ENCODE measurements around the gene DOK5.

The DOK5 gene

DNA sequence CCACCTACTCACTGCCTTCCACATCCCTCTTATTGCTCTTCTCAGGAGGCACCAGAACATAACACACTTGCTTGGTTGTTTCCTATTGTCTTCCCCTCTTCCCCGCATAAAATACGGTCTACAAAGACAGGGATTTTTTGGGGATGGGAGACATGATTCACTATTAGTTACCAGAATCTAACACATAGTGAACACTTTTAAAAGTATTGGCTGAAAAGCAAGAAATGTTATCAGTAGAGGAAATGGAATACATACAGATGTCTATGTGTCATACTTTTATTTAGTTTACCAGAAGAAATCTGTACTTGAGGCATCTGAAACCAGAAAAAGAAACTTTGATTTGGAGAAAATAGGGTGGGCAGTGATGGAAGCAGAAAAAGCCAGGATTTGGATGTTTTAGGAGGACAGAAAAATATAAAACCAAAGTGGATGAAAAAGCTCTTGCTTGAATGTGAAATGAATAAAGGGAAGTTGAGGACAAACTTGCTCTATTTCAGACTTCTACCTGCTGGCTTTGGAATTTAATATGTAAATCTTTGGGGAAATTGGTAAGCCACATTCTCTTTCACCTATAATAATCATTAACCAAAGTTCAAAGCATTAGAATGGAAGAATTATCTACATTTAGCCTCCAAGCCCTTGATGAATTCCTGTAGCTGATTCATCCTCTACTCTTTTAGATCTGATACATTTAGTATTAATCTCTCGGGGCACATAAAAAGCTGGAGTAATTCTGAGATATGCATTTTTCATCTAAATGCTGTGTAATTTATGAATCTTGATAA is 82.6 kb downstream of the DOK5 start:
- no peak for DNase-seq (ENCODE audit: low read depth in 2 of 2)

DNA sequence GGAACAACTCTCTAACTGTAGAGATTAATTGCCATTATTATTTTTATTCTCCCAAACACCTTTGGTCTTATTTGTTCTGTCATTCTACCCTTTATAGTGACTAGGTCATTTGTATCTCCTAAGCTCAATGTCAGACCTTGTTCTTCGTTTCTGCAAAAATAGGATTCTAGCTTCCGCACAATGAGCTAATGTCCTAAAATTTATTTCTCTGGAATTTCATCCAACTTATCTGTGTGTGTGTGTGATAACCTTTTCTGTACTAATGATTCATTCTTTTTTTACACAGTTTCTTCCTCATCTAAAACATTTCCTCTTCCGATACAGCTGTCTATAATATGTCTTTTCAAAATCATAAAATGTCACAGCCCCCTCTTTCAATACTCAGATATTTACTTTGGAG is 84.5 kb downstream of the DOK5 start:
- DNase-seq (ENCODE audit: low read depth in 2 of 2) = no peak

DNA sequence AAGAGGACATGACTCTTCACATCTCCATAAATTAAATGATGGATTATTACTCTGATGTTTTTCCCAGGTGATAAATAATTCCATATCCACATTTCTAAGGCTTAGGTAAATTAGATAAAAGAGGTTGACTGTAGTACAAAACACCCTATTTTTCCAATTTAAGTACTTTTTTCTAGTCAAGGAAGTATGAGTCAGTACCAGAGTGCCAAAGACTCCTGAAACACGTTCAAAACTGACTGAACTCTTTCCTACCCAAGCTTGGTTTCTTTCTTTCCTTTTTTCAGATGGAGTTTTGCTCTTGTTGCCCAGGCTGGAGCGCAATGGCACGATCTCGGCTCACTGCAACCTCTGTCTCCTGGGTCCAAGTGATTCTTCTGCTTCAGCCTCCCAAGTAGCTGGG is 85.0 kb downstream of the DOK5 start:
- no peak for DNase-seq (ENCODE audit: low read depth in 2 of 2)

DNA sequence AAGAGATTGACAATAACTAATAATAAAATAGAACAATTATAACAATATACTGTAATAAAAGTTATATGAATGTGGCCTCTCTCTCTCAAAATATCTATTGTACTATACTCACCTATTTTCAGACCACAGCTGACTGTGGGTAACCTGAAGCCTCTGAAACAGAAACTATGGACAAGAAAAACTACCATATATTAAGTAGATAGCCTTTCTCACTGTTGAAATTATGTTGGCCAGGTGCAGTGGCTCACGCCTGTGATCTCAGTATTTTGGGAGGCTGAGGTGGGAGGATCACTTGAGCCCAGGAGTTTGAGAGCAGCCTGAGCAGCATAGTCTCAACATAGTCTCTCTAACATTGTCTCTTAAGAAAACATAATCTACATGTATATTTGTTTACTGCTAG is 89.9 kb downstream of the DOK5 start:
- DNase-seq (ENCODE audit: low read depth in 2 of 2) = no peak

DNA sequence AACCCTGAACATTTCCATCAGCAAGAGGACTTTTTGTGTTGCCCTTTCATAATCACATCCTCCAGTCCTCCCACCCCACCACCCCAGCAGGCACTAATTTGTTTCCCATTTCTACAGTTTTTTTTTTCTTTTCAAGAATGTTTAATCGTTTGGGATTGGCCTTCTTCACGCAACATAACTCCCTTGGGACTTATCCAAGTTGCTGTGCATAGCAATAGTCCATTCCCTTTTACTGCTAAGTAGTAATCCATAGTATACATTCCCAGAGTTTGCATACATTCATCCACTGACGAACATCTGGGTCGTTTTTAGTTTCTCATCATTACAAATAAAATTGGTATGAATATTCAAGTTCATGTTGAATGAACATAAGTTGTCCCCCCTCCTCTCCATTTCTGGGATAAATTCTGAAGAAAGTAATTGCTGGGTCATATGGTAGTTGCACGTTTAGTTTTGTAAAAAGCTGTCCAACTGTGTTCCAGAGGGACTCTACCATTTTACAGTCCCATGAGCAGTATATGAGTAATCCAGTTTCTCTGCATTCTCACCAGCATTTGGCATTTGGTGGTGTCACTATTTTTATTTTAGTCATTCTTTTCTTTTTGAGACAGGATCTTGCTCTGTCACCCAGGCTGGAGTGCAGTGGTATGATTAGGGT is 90.8 kb downstream of the DOK5 start:
- DNase-seq (ENCODE audit: low read depth in 2 of 2) = no peak

DNA sequence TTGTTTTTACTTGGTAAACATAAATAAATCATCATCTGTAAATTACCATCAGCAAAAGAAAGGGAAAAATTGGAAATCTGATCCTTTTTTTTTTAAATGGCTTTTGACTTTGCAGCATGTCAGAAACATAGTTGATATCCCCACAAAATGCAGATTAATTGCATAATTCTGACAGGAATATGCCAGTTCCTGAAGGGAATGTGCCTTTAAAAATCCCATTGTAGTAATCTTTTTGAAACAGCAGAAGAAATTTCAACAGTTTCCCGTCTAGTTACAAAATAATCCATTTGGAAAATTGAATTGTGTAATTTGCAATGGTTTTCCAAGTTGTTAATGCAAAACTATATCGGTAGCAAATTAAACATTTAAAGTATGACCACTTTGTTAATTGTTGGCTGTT is 95.2 kb downstream of the DOK5 start:
- DNase-seq (ENCODE audit: low read depth in 2 of 2) = no peak

DNA sequence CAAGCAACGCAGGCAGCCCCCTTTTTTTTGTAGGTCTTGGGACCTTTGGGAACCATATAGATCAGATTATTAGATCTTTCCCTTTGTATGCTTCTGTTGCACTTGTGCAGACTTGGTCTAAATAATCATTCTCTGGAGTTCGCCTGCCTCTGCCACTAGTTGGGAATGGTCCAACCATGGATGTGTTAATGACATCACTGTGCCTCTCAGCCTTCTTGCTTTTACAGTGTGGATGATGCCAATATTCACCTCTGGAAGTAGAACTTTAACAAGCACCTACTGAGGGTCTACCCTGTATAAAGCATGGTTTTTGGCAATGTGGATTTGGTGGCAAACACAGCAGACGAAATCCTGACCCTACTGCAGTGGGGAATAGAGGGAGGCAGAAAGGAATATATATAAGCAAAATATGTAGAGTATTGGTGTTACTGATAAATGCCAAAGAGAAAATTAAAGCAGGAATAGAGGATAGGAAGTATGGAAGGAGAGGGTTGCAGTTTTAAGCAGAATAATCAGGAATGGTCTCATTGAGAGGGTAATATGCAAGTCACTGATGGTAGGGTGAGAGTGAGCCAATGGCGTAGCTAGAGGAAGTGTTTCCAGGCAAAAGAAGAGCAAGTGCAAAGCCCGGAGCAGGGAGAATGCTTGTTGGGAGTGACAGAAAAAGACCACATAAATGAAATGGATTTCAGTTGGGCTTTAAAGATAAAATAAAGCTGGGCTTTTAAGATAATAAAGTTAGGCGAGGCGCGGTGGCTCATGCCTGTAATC is 97.5 kb downstream of the DOK5 start:
- DNase-seq (ENCODE audit: low read depth in 2 of 2) = no peak

DNA sequence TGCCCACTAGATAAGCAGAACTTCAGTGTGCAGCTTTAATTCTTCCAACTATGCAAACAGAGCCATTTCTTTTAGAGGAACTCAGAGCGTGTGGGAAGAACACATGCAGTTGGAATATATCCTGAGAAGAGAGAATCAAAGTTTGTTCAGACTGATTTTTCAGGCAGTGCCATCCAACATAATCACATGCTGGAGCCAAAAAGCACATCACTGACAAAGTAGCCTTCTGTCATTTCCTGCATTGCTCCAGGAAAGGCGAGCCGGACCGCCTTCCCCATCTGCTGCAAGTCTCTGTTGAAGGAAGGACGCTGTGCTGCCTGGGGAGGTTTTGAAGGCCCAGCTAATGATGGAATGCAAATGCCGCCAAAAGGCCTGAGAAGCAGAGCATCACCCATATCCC is 98.4 kb downstream of the DOK5 start:
- no peak for DNase-seq (ENCODE audit: low read depth in 2 of 2)

DNA sequence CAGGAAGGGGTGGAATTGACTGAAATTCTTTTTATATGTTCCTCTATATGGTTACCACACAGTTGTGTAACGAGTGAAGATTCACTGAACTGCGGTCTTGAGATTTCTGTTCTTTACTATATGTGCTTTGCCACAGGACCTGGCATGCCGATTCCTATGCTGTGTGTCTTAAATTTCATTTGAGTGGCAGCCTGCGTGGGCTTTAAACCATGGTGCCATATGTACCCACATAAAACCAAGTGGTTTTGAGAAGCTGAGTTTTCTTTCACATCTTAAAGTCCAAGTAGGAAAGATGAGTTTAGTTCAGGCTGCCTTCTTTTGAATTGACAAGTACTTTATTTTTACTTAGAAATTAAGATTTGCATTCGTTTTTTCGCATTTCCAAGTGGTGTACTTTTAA is 101.1 kb downstream of the DOK5 start:
- no peak for DNase-seq (ENCODE audit: low read depth in 2 of 2)

DNA sequence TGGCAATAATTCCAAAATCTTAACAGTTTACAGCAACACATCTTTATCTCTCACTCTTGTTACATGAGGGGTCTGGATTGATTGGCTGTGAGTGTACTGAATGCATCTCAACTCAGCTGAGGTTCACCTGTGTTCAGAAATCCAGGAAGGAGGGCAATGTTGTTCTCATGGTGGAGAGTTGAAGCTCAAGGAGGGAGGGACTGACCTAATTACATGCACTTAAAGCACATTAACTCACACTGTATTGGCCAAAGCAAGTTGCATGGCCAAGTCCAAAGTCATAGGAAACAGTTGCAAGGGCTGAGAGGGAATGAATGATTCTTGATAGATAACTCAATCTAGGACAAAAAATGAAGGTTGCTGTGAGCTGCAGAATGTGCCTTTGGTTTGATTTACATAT is 102.2 kb downstream of the DOK5 start:
- DNase-seq (ENCODE audit: low read depth in 2 of 2) = no peak

DNA sequence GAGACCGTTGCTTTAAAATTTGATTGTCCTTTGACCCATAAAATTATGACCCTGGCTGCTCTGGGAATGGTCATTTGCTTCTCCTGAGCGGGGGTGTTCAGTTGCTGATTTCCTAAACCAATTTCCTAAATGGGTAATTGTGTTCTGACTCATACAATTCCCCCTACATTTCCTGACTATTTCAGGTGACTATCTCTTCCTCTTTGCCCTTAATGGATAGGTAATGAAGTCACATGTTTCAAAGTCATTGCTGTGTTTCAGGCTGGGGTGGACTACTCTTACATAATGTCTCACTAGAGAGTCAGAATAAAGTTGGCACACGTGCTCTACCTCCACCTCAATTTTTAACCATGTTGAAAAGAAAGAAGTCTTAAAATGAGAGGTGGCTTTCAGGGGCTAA is 109.8 kb downstream of the DOK5 start:
- DNase-seq (ENCODE audit: low read depth in 2 of 2) = no peak

DNA sequence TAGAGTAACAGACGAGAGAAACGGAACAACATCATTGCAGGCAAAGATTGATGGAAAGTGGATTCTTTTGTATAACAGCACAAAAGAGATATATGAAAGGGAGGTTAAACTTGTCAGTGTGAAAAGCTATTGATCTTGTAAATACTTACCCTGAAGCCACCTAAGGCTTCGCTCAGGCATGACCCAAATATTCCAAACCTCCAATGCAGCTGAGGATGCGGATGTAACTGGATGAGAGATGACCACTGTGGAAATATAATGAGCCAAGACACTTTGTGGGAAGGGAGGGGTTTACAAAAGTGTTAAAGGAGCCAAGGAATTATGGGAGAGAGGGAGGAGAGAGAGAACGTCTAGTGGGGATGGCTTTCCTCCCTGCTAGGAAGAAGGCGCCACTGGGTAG is 112.0 kb downstream of the DOK5 start:
- DNase-seq (ENCODE audit: low read depth in 2 of 2) = no peak

DNA sequence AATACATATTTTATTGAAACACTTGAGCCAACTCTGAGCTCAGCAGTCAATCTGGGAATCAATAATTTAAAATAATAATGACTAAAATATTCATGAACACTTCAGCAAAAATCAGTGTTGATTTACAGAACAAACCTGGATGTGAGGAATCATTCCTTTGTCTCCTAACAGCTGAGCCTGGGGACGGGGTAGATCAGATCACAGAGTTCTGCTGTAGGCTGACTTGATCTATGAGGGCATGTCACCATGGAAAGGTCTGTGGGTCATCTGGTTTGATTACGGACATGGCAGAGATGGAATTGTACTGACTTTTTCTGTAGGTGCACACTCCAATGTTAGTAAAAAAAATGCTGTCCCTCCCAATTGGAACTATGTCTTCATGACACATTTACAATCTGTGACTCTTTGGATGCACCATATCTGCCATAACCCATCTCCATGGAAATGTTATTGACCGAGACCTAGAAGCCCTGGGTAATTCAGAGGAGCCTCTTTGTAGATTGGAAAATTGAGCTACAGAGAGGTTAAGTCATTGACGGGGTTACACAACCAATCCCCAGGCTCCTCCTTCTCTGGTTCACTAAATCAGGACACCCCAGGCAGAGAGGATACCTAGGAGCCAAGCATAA is 114.1 kb downstream of the DOK5 start:
- DNase-seq (ENCODE audit: low read depth in 2 of 2) = no peak

DNA sequence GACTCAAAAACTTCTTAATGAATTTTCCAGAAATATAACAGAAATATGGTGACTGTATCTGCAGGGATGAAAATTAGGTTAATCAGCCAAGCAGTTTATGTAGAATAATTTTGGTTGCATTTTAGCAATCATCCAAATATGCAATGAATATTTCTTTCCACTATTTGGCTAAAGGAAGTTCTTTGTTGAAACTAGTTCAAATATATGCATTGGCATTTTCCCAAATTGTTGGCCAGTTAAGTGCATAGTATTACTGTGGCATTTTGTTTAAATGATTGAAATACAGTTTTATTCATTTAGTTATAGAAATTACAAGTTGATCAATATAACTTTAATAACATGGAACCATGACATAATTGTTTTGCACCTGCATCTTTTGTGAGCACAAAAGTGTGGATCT is 115.5 kb downstream of the DOK5 start:
- no peak for DNase-seq (ENCODE audit: low read depth in 2 of 2)

DNA sequence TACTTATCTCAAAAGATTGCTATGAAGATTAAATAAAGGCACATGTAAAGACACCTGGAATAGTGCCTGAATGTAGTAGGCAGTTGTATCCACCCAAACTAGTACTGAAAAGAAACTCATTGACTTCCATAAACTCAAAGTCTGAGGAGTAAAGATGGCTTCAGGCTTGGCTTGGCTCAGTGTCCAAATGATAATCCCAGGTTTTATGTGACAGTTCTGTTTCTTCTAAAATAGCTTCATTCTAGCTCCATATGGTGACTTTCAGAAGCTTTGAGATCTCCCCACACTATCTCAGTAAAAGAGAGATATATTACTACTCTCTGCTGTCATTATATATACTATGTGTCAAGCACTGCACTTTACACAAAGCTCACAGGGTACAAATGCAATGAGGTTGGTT is 121.3 kb downstream of the DOK5 start:
- no peak for DNase-seq (ENCODE audit: low read depth in 2 of 2)

DNA sequence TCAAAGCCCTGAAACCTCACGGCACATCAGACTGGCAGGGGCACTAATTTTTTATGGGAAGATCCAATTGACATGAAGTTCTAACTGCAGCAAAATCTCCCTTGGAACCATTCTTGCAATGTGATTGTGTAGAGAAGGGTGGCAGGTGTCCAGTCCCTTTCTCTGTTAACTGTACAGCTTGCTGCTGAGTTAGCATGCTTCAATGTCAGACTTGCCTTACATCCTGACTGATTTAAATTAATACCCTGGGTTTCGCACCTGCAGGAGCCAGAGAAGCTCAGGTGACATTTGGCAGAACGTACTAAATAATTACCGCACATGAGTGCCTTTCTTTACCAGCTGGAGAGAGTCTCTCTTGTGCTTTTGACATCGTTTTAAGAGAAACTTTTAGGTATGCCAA is 123.0 kb downstream of the DOK5 start:
- no peak for DNase-seq (ENCODE audit: low read depth in 2 of 2)

DNA sequence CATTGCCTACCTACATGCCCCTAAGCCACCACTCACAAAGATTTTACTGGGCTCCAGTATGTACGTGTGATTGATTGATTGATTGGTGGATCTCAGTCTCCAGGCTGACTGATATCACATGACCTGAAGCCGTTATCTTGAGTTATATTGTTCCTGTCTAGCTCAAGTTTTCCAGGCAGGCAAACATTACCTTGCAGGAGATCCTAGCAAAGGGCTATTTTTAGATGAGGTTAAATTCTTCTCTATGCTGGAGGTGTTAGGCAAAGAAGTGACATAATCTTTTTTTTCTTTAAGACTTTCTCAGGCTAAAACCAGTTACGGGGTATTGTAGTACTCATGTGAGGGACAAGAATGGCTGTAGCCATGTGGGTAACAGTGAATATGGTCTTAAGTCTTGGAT is 125.2 kb downstream of the DOK5 start:
- DNase-seq (ENCODE audit: low read depth in 2 of 2) = no peak

DNA sequence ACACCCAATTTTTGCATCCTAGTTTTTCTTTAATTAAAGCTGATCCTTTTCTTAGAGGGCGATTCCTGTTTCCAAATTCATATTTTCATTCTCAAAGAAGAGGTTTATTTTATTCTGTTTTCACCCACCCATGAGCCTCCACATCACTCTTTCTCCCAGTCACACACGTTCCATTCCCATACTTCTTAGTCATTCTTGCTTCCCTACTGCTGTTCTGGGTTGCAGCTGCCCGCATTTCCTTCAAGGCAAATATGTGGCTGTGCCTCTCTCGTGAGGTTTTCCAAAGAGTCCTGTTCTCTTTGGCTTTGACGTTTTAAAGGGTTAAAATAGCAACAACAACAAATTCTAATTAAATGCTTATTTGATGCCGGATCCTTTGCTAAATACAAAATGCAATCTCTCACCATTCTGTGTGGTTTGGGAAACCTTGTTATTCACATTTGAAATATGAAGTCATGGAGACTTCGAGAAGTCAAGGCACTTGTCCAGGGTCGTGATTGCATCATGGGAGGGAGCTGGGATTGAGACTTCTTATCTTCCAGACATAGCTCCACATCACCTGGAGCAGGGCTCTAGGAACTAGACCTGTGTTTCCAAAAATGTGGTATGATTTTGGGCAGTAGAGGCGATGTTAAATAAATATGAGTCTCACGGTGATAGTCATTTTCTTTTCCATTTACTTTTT is 126.6 kb downstream of the DOK5 start:
- no peak for DNase-seq (ENCODE audit: low read depth in 2 of 2)

DNA sequence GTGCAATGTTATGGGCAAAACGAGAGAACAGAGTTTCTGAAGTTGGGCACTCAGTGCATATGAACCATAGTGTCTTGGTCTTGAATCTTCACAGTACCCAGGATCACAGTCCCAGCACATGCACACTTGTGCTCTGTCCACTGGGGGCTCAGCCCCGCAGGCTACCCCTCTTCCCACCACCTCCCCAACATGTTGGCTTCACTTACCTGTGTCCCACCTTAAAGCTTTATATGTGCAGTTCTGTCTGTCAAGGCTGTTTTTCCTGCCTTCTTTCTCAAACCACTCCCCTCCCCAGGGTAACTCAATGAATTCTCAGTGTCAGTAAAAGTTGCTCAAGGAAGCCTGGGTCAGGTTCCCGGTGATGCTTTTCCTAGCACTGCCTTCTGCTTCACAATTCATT is 129.9 kb downstream of the DOK5 start:
- no peak for DNase-seq (ENCODE audit: low read depth in 2 of 2)

DNA sequence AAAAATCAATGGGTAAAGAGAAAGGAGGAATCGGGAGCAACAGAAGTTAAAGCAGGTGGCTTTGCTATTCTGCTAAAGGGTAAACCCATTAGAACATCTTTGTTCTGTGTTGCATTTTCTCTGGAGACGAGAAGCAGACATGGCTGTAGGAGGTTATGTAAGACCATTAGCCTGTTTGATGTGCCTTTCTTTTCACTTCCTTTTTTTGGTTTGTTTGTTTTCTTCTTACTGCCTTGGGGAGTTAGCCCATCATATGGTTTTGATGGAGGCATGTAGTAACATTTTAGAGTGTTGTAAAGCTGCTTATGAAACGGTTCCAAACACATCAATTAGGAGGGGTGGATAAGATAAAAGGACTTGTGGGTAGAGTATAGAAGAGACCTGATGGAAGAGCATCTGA is 131.0 kb downstream of the DOK5 start:
- DNase-seq (ENCODE audit: low read depth in 2 of 2) = no peak

DNA sequence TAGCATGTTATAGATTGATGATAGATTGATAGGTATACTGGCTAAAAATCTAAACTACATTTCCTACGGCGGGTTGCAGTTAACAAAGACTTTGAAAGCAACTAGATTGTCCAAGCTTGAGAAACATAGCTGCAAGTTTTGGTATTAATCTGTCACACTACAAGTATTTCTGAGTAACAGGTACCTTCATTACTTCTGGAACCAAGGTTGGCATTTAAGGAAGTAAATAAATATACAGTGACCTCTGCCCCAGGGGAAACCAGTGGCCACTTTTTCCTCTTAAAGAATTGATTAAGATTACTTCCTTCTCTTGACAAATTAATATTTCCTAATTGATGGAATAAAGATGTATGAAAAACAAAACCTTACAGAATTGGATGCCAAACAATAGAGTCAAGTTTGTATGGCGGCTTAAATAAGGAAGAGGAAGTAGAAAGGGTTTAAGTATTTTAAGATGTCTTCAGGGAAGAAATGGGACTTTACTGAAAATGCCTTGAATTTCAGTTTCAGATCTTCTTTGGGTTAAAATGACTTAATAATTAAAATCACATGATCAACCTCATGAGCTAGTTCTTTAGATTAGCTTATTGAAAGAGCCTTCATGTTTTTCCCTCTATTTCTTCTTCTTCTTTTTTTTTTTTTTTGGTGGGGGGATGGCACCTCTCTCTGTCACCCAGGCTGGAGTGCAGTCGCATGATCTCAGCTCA is 132.8 kb downstream of the DOK5 start:
- DNase-seq (ENCODE audit: low read depth in 2 of 2) = no peak
